ENCODE results near the gene SPHK2.

Gene SPHK2

DNA sequence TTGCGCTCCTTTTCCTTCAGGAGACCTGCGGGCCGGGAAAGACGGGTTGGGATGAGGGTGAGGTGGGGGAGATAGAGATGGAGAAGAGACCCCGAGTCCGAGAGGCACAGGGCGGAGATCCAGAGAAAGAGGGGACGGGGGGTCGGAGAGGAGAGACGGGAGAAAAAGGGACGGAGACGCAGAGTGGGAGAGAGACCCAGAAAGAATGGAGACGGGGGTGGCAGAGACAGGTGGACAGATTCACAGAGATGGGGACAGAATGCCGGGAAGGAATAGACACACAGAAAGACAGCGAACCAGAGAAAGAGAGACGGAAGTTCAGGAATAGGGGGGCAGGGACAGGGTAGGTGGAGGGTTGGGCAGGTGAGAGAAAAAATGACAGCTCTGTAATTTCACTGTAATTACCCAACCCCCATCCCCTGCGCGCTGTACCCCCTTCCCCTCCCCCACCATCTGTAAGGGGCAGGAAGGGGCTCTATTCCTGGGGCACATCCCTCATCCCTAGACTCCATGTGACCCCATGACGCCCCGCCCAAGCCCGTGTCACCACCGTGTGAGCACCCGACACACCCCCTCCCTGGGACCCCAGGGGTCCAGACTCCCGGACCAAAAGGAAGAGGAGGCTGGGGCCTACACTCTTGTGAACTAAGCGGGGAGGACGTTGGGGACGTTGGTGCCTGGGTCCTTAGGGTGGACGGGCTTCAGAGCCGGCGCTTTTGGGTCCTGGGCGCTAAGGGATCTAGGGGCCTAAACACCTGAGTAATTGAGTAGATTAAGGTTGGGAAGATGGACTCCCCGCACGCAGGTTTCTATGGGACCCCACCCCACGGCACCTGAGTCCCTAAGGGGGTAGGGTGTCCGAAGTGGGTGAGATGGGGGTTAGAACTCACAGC is 16.9 kb downstream of the SPHK2 start:
- H3K27me3 ChIP-seq: no peaks in the 10 kb centered on the region
- peak overlapping the region; percentile 94 for H3K27ac ChIP-seq
- H3K9me3 ChIP-seq: no peaks in the 10 kb centered on the region
- peak overlapping the region; percentile 88 for H3K9ac ChIP-seq
- TF ChIP-seq Cebpa-rat (IDR thresholded peaks at IDR 0.05): no peak
- H4K20me1 ChIP-seq: peaks cover 13% of the 10 kb centered on the region
- H3K4me1 ChIP-seq: peaks cover 53% of the 10 kb centered on the region
- peaks cover 22% of the 10 kb centered on the region for H3K36me3 ChIP-seq
- peak overlapping the region; percentile 100 for H3K4me2 ChIP-seq
- peak overlapping the region; percentile 89 for H3K4me3 ChIP-seq

GRCh38 chr19:48636859-48637448 is 17.6 kb downstream of the SPHK2 start, which contains the start of gene DBP:
DBP (minus strand) TSS chr19:48637379; CDS start chr19:48636994, 385 bp downstream.
- H3K9ac ChIP-seq: peak within 1 kb of the TSS; percentile 91
- H3K27me3 ChIP-seq: no peaks in the 10 kb centered on the region
- H3K4me2 ChIP-seq: peak within 1 kb of the TSS; percentile 100
- H3K9me3 ChIP-seq: no peaks in the 10 kb centered on the region
- peak; percentile 42; the same call in 1 of the 2 replicates for TF ChIP-seq Cebpa-rat (IDR thresholded peaks at IDR 0.05)
- H3K4me3 ChIP-seq: peak within 1 kb of the TSS; percentile 89
- peaks cover 7% of the 10 kb centered on the region; the same call in 1 of the 2 replicates for H4K20me1 ChIP-seq
- peaks cover 46% of the 10 kb centered on the region for H3K4me1 ChIP-seq
- peak within 1 kb of the TSS; percentile 97 for H3K27ac ChIP-seq
- peaks cover 15% of the 10 kb centered on the region for H3K36me3 ChIP-seq

DNA sequence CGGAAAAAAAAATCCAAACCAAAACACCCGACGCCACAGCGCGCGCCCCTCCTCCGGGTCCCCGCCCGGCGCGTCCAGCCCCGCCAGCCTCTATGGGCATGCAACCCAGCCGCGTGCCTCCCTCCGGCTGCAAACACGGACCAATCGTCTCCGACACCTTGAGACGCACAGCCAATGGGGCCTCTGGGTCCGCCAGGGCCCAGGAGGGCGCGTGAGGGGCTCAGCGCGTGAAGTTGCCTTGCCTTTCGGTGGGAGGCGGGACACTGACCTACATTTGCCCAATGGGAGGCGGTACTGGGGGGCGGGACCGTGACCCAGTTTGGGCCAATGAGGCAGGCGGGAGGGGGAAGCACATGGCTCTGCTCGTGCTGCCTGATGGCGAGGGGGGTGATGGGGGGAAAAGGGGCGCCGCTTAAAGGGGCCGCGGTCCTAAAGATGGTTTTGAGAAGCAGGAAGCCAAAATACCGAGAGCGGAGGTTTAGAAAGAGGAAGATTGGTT is 18.2 kb downstream of the SPHK2 start:
- Histone ChIP-seq H3K36me3 (peaks cover 10% of the 10 kb centered on the region), H3K4me1 (peaks cover 40% of the 10 kb centered on the region), H3K27me3 (no peaks in the 10 kb centered on the region), H3K9me3 (no peaks in the 10 kb centered on the region), H3K9ac (peak overlapping the region; percentile 91), H4K20me1 (peaks cover 7% of the 10 kb centered on the region; the same call in 1 of the 2 replicates), H3K4me2 (peak overlapping the region; percentile 100), H3K27ac (peak overlapping the region; percentile 97), H3K4me3 (peak overlapping the region; percentile 89)
- no peak for TF ChIP-seq Cebpa-rat (IDR thresholded peaks at IDR 0.05)

GRCh38 chr19:48637948-48638830 is 18.9 kb downstream of the SPHK2 start:
- peak overlapping the region; percentile 91 for H3K9ac ChIP-seq
- H3K27ac ChIP-seq: peak overlapping the region; percentile 97
- peaks cover 39% of the 10 kb centered on the region for H3K4me1 ChIP-seq
- no peaks in the 10 kb centered on the region for H3K27me3 ChIP-seq
- H3K9me3 ChIP-seq: no peaks in the 10 kb centered on the region
- H3K36me3 ChIP-seq: peaks cover 3% of the 10 kb centered on the region; the same call in 1 of the 2 replicates
- TF ChIP-seq Cebpa-rat (IDR thresholded peaks at IDR 0.05): no peak
- H3K4me3 ChIP-seq: peak overlapping the region; percentile 67
- peak overlapping the region; percentile 85 for H3K4me2 ChIP-seq
- H4K20me1 ChIP-seq: peaks cover 7% of the 10 kb centered on the region; the same call in 1 of the 2 replicates

GRCh38 chr19:48638831-48639381 is 19.6 kb downstream of the SPHK2 start:
- TF ChIP-seq Cebpa-rat (IDR thresholded peaks at IDR 0.05): no peak
- peaks cover 7% of the 10 kb centered on the region; the same call in 1 of the 2 replicates for H4K20me1 ChIP-seq
- H3K4me2 ChIP-seq: peak overlapping the region; percentile 85
- no peaks in the 10 kb centered on the region for H3K36me3 ChIP-seq
- H3K9me3 ChIP-seq: no peaks in the 10 kb centered on the region
- H3K4me3 ChIP-seq: peak overlapping the region; percentile 67
- peak overlapping the region; percentile 97 for H3K27ac ChIP-seq
- no peaks in the 10 kb centered on the region for H3K27me3 ChIP-seq
- peak overlapping the region; percentile 91 for H3K9ac ChIP-seq
- peaks cover 35% of the 10 kb centered on the region for H3K4me1 ChIP-seq

DNA sequence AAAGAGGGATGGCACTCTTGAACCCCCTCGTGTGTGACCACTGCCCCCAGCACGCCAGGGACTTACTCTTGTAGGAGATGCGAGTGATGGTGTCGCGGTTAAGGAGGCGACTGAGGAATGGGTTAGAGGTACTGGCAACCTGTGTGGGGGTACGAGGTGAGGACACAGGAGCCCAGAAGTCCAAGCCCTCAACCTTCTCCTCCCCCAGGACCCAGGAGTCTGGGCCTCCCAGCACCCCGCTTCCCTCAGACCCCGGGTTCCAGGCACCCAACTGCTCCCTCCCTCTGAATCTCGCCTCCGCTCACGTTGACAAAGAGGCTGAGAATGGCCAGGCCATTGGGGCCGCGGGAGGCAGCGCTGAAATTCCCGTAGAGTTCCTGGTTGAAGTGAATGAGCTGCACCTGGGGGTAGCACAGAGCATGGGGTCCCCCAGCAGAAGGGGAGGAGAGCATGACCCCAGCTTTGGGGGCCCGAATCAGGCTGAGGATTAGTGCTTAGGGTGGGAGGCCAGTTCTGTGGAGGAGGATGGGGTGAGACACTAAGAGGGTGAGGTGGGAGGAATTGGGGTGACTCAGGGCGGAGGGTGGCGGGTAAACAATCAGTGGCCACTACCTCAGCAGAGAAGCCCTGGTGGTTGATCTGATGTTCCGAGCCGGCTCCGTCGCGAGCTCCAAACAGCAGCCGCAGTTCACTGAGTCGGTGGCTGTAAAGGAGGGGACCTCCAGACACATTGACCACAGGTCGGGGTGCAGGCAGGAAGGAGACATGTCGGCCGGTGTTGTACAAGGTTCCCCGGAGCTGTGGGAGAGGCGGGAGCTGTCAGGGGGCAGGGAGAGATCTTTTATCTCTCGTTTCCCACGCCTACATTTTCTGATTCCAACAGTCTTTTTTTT is 20.4 kb downstream of the SPHK2 start:
- Histone ChIP-seq H3K4me1 (peaks cover 35% of the 10 kb centered on the region), H3K27ac (no peak overlapping the region), H3K4me2 (no peak overlapping the region), H3K36me3 (no peaks in the 10 kb centered on the region), H3K9ac (no peak overlapping the region), H4K20me1 (peaks cover 7% of the 10 kb centered on the region; the same call in 1 of the 2 replicates), H3K9me3 (no peaks in the 10 kb centered on the region), H3K27me3 (no peaks in the 10 kb centered on the region), H3K4me3 (no peak overlapping the region)
- no peak for TF ChIP-seq Cebpa-rat (IDR thresholded peaks at IDR 0.05)

- no peak overlapping the region for H3K4me3 ChIP-seq
- no peaks in the 10 kb centered on the region for H3K9me3 ChIP-seq
- H4K20me1 ChIP-seq: peaks cover 1% of the 10 kb centered on the region; the same call in 1 of the 2 replicates
- H3K9ac ChIP-seq: no peak overlapping the region
- H3K36me3 ChIP-seq: no peaks in the 10 kb centered on the region
- no peaks in the 10 kb centered on the region for H3K27me3 ChIP-seq
- H3K4me2 ChIP-seq: no peak overlapping the region
- no peak for TF ChIP-seq Cebpa-rat (IDR thresholded peaks at IDR 0.05)
- peaks cover 43% of the 10 kb centered on the region for H3K4me1 ChIP-seq
- H3K27ac ChIP-seq: no peak overlapping the region
These were observed 22.5 kb downstream of the SPHK2 start for GRCh38 chr19:48641850-48642249.

- Histone ChIP-seq H3K4me1 (peaks cover 53% of the 10 kb centered on the region), H3K36me3 (no peaks in the 10 kb centered on the region), H3K9ac (no peak overlapping the region), H3K9me3 (no peaks in the 10 kb centered on the region), H3K4me3 (no peak overlapping the region), H3K4me2 (no peak overlapping the region), H4K20me1 (no peaks in the 10 kb centered on the region), H3K27ac (no peak overlapping the region), H3K27me3 (no peaks in the 10 kb centered on the region)
- TF ChIP-seq Cebpa-rat (IDR thresholded peaks at IDR 0.05): no peak
These were observed 23.6 kb downstream of the SPHK2 start for GRCh38 chr19:48642862-48643261.

All from BLaER1 (cell line).